HG03064 (cell line): ENCODE results near the gene LSM7.

Experiments
- ATAC-seq: cut with Tn5 transposase; IDR thresholded peaks from one replicate; pipeline ENCODE4 v1.9.1; 2021; ENCODE audit warnings: low read depth; ENCODE audit not compliant: unreplicated experiment

The LSM7 gene

GRCh38 chr19:2325281-2326046, 2.9 kb downstream of the LSM7 start:
- no peak for ATAC-seq

DNA sequence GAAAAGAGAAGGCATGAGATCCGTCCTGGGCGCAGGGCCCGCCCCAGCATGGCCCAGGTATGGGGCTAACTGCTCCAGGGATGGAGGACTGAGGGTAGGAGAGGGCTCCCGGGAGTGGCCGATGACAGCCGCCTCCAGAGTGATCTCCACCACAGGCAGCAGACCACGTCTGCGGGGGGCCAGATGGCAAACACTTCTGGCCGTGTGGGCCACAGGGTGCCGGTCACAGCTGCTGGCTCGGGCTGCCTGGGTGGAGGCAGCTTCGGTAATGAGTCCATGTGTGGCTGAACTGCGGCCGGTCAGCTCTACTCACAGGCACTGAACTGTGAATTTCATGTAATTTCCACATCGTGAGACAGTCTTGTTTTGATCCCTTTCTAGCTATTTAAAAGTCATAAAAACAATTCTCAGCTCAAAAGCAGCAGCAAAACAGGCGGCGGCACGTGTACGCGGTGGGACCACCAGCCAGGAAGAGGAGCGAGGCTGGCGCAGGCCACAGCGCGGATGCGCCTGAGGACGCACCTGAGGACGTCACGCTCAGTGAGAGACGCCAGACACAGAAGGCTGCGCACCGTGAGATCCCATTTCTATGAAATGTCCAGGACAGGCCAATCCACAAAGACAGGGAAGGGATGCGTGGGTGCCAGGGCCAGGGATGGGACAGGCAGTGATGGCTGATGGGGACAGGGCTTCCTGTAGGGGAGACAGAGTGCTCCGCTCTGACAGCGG, 4.0 kb downstream of the LSM7 start:
- ATAC-seq, result no peak

DNA sequence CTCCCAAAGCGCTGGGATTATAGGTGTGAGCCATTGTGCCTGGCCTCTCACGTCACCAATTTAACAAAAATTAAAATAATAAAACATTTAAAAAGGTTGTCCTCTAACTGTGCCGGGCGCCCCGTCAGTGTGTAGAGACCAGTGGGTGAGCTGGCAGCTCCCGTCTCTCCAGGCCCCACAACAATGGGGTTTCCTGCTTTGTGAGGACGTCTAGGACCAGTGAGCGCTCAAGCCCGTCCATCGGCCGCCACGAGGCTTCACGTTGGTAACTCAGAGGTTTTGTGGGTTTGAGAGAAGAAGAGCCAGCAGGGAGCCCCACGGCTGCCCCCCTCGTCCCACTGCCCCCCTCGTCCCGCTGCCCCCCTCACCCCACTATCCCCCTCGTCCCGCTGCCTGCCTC, 4.7 kb downstream of the LSM7 start:
- ATAC-seq, result no peak

GRCh38 chr19:2321565-2322283, 6.7 kb downstream of the LSM7 start:
- no peak for ATAC-seq

DNA sequence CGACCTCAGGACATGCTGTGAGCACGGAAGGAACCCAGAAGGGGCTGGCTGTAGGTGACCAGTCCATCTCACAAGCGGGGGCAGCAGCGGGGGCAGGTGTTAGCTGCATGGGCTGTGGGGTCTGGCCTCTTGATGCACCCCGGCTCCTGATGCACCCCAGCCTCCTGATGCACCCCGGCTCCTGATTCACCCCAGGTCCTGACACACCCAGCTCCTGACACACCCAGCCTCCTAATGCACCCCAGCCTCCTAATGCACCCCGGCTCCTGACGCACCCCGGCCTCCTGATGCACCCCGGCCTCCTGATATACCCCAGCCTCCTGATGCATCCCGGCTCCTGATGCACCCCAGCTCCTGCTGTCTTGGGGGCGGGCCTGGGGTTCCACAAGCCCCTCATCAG, 7.4 kb downstream of the LSM7 start:
- ATAC-seq, result no peak

- no peak for ATAC-seq
Measured at GRCh38 chr19:2320049-2320448, 8.3 kb downstream of the LSM7 start.

- no peak for ATAC-seq
Measured at GRCh38 chr19:2319551-2319950, 8.8 kb downstream of the LSM7 start.

- no peak for ATAC-seq
Measured at GRCh38 chr19:2318923-2319322, 9.5 kb downstream of the LSM7 start.

DNA sequence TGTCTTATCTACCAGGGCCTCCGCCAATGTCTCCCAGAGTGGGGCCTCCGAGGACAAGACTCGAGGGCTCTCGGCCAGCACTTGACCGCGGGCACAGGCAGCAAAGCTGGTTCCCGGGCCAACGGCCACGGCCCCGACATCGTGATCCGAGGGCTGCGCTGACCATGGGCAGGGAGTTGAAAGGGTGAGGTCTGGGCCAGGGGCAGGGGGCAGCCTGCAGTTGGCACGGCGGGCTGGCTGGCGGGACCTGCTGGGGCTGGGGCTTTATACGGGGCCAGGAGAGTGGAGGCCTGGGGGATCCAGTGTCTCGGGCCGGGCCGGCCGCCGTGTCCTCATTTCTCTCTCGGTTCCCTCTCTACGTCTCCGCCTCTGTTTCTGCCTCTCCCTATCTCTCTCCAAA, 10.6 kb downstream of the LSM7 start:
- ATAC-seq, result no peak

DNA sequence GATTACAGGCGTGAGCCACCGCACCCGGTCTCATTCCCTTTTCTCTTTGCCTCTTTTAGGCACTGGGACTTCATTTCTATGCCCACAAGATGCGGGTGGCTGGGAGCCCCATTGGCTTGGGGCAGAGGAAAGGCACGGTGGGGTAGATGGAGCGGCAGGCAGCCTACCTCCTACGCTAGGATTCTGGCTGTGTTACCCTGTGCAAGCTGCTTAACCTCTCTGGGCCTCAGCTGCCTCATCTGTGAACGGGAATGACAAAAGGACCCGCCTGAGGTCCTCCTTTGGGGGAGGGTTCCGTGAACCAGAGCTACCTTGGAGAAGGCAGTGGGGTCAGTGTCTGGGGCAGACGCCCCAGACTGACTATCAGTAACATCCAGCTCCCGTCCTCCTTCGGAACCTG, 11.1 kb downstream of the LSM7 start:
- ATAC-seq, result no peak

- ATAC-seq, result no peak
Measured at GRCh38 chr19:2315818-2316353, 12.5 kb downstream of the LSM7 start.

DNA sequence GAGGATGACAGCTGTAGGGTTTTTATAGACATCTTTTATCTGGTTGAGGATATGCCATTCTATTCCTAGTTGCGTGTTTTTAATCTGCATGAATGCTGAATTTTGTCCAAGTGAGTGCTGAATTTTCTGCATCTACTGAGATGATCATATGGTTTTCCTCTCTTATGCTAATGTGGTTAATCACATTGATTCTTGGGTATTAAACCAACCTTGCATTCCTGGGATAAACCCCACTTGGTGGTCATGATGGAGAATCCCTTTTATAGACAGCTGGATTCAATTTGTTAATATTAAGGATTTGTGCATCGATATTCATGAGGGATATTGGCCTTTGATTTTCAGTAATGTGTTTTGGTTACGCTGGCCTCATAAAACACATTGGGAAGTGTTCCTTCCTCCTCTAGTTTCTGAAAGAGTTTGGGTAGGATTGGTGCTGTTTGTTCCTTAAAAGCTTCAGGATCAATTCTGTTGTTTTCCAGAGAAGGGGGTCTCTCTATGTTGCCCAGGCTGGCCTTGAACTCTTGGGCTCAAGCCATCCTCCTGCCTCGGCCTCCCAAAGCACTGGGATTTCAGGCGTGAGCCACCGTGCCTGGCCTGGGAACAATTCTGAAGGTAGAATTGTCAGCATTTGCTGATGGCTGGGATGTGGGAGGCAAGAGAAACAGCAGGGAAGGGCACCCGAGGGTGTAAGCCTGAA, 13.1 kb downstream of the LSM7 start:
- no peak for ATAC-seq

DNA sequence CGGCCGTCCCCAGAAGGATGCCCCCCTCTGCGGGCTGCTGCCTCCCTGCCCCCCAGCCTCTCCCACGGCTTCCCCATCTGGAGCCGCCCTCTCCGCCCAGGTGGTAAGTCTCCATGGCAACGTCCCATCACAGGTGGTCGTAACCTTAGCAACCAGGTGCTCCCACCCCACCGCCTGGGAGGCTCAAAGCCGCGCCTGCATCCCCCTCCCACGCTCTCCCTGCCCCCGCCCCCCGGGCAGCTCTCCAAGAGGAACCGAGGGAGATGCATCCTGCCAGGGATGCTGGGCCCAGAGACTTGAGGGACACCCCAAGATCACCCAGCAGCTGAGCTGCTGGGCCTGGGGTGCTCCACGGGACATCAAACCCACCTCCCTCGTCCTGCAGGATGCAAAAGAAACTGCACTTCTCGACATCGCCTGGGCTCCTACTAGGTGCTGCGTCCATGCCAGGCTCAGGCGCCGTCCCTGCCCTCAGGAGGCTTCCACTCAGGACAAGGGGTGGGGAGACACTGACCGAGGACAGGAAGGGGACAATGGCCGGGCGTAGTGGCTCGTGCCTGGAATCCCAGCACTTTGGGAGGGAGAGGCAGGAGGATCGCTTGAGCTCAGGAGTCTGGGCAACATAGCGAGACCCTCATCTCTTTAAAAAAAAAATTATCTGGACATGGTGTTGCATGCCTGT, 15.4 kb downstream of the LSM7 start:
- no peak for ATAC-seq

DNA sequence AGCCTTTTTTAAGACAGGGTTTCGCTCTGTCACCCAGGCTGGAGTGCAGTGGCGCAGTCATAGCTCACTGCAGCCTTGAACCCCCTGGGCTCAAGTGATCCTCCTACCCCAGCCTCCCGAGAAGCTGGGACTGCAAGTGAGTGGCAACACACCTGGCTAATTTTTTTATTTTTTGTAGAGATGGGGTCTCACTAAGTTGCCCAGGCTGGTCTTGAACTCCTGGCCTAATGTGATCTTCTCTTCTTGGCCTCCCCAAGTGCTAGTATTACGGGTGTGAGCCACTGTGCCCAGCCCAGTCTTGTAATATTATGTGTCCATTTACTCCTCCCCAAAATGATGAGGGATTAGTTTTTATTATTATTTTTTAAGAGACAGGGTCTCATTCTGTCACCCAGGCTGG, 17.3 kb downstream of the LSM7 start:
- ATAC-seq, result no peak

DNA sequence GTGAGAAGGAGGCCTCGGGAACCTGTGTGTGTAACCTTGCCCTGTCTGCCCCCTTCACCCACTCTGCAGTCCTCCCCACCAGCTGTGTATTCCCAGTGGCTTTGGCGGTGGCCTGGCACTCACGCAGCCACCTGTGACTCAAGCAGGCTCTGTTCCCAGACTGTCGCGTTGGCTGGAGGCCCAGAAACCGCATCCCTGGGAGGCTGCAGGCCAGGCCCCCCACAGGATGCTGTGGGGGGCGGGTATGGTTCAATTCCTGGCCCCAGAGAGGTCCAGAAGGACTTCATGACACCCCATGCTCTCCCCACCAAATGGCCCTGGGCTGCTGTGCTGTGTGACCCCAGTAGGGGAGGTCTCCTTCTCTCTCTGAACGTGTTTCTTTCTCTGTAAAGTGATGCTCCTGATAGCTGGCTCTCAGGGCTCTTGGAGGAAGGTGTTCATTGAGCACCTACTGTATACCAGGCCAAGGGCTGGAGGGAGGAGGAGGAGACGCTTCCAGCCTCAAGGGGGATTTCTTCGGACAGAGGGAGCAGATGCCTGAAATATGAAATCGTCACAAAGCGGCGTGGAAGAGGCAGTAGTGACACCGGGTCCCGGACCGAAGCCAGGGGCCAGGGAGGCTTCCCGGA, 18.5 kb downstream of the LSM7 start:
- no peak for ATAC-seq

- ATAC-seq, result no peak
Measured at GRCh38 chr19:2308114-2308556, 20.3 kb downstream of the LSM7 start, which contains the start of gene LINGO3. Gene LINGO3, minus strand, starts transcription at chr19:2308154. Its CDS starts 16,378 bp downstream, at chr19:2291776.

DNA sequence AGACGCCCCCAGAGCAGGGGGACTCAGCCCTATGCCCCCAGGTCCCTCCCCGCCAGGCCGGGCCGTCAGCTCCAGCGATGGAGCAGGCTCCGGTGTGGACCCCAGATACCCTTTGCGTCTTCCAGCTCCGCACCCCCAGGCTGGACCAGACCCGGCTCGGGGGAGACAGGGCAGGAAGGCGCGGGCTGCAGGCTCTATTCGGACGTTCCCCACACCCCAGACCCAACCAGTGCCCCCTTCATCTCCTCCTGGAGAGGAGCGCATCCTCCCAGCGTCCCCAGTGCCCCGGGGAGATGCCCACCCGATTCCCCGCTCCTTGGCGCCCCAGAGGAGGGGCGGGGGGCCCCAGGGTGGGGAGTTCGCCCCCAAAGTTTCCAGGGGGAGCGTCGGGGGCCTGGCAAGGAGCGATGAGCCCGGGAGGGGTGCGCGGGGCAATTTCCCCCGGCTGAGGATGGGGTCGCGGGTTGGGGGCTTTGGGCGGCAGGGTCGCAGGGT, 20.8 kb downstream of the LSM7 start:
- no peak for ATAC-seq

DNA sequence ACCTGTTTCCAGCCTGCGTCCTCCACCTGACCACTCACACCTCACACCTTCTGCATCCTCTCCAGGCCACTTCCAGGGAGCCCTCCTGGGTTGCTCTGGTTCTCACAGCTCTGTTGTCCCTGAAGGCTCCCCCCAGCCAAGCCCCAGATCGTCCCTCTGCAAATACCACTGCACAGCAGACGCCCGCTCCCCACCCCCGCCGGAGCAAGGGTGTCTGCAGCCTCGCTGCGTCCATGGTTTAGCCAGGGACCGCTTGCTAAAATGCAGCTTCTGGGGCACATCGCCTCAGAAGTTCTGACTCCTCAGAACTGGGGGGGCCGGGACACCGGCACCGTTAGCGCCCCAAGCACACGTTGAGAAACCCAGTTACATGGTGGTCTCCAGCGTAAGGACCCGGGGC, 21.4 kb downstream of the LSM7 start:
- no peak for ATAC-seq

GRCh38 chr19:2306281-2306806, 22.0 kb downstream of the LSM7 start:
- no peak for ATAC-seq
